ENCODE measurements around the gene PAK1.
A peak's percentile ranks its signal among the peaks of the same experiment; 100 is the strongest.

The PAK1 gene

DNA sequence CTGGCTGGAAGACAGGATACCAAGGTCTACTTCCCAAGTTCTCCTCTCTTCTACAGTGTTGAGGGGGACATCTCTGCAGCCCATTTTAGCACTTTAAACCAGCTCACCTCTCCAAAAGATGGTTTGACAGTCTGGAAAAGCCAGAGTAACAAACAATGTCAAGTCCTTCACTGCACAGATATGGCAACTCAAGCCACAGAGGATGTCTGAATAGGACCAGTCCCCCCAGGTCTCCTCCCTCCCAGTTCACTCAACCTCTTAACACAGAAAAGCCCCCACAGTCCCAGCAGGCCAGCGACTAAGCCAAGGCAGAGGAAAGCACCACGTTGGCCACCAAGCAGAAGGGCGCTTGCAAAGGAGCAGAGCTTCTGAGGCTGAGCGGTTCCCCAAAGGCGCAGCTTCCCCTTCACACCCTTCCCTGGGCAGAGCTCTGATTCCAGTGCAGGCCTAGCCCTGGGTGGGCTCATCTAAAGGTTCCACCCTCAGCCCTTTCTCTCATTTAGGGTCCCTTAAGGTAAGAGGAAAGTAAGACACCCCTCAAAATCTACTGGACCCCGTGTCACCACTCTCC lies 62.7 kb downstream of the PAK1 start:
- no CpG with 5 or more reads among the region's 6 CpGs for WGBS, 2 donors (ENCODE audit: extremely low coverage in 2 of 2, insufficient read length in 2 of 2, insufficient replicate concordance in 1 of 2)
- H3K79me1 ChIP-seq (ENCODE audit: low read depth, low read length), result no peaks in the 10 kb centered on the region
- peaks cover 8 to 13% of the 10 kb centered on the region in 2 donors for H3K4me1 ChIP-seq (ENCODE audit: control insufficient read depth in 2 of 2, insufficient read depth in 1 of 2, low read depth in 1 of 2, low read length in 2 of 2)
- H2BK15ac ChIP-seq (ENCODE audit: low read length), result no peak overlapping the region
- H3K9ac ChIP-seq (ENCODE audit: low read depth, low read length, poor library complexity), result no peak overlapping the region
- peak overlapping the region; percentile 96 for H3K18ac ChIP-seq (ENCODE audit: low read length)
- peak overlapping the region; percentile 68 for H3K4me2 ChIP-seq (ENCODE audit: insufficient read depth, low read length, poor library complexity, severe bottlenecking)
- no peak overlapping the region for H2AK5ac ChIP-seq (ENCODE audit: low read depth, low read length)
- no peak overlapping the region for H3K4ac ChIP-seq (ENCODE audit: low read length)
- no peaks in the 10 kb centered on the region for H3K36me3 ChIP-seq (replicated peaks in 1 of 2; ENCODE audit: control insufficient read depth in 2 of 2, insufficient read depth in 2 of 2, low read length in 2 of 2)
- no peaks in the 10 kb centered on the region for H3K9me3 ChIP-seq (replicated peaks in 1 of 2; ENCODE audit: control insufficient read depth in 2 of 2, insufficient read depth in 1 of 2, low read depth in 1 of 2, low read length in 2 of 2)
- no peak overlapping the region for H3K14ac ChIP-seq (ENCODE audit: low read length)
- H3K23ac ChIP-seq (ENCODE audit: low read depth, low read length, poor library complexity), result no peak overlapping the region
- peak overlapping the region; percentile 59 to 73 for H3K4me3 ChIP-seq (ENCODE audit: low read length in 2 of 2)
- no peak overlapping the region for H2BK12ac ChIP-seq (ENCODE audit: low read length)
- H4K8ac ChIP-seq (ENCODE audit: low read depth, low read length), result no peak overlapping the region
- H2BK120ac ChIP-seq (ENCODE audit: low read depth, low read length), result no peak overlapping the region
- H3K27ac ChIP-seq (replicated peaks; ENCODE audit: low read length), result no peak overlapping the region
- no peak overlapping the region for H2BK5ac ChIP-seq (ENCODE audit: low read length)
- peak overlapping the region; percentile 86 for H2AFZ ChIP-seq (ENCODE audit: low read length)
- DNase-seq (ENCODE audit: low spot score), result no peak
- no peak overlapping the region for H4K91ac ChIP-seq (ENCODE audit: low read depth, low read length, poor library complexity)
- H3K27me3 ChIP-seq (ENCODE audit: control insufficient read depth in 3 of 3, insufficient read depth in 3 of 3, low read depth in 1 of 3, low read length in 3 of 3), result no peaks in the 10 kb centered on the region

DNA sequence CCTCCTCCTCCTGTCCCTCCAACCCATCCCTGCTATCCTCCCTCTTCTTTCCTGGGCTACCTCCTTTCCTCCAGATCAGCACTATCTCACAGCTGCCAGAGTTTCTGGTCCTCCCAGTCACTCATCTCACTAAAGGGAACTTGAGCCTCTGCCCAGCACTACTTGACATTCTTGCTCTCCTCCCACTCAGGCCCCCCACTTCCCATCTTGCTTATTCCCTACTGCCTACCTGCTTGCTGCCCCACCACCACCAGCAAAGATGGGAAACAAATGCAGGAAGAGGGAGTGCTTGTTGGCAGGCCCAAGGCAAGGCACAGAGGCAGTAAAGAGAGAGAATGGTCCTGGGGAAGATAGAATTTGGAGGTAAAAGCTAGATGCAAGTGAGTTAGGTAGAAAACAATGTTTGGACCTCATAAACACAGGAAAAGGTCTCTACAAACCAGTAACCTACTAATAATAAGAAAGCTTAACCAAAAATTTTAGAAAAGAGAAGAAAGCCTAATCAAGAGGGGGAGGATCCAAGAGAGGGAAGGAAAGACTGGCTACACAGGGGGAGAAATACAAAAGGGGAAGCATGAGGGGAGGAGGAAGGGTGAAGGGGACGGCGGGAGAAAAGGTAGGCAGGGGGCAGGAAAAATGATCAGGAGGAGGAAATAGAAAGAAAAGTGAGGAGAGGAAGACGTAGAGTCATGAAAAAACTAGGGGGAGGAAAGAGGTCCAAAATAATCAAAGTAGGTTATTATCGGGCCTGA lies 63.6 kb downstream of the PAK1 start:
- H2BK15ac ChIP-seq (ENCODE audit: low read length), result no peak overlapping the region
- no peak overlapping the region for H4K91ac ChIP-seq (ENCODE audit: low read depth, low read length, poor library complexity)
- H3K9ac ChIP-seq (ENCODE audit: low read depth, low read length, poor library complexity), result no peak overlapping the region
- no CpG with 5 or more reads among the region's 4 CpGs for WGBS, 2 donors (ENCODE audit: extremely low coverage in 2 of 2, insufficient read length in 2 of 2, insufficient replicate concordance in 1 of 2)
- DNase-seq (ENCODE audit: low spot score), result no peak
- H3K23ac ChIP-seq (ENCODE audit: low read depth, low read length, poor library complexity), result no peak overlapping the region
- peaks cover 8 to 13% of the 10 kb centered on the region in 2 donors for H3K4me1 ChIP-seq (ENCODE audit: control insufficient read depth in 2 of 2, insufficient read depth in 1 of 2, low read depth in 1 of 2, low read length in 2 of 2)
- no peak overlapping the region for H3K4me2 ChIP-seq (ENCODE audit: insufficient read depth, low read length, poor library complexity, severe bottlenecking)
- no peak overlapping the region for H2BK120ac ChIP-seq (ENCODE audit: low read depth, low read length)
- no peak overlapping the region for H3K14ac ChIP-seq (ENCODE audit: low read length)
- no peaks in the 10 kb centered on the region for H3K9me3 ChIP-seq (replicated peaks in 1 of 2; ENCODE audit: control insufficient read depth in 2 of 2, insufficient read depth in 1 of 2, low read depth in 1 of 2, low read length in 2 of 2)
- no peak overlapping the region for H4K8ac ChIP-seq (ENCODE audit: low read depth, low read length)
- H2BK5ac ChIP-seq (ENCODE audit: low read length), result no peak overlapping the region
- H3K4me3 ChIP-seq (ENCODE audit: low read length in 2 of 2), result no peak overlapping the region
- H3K4ac ChIP-seq (ENCODE audit: low read length), result no peak overlapping the region
- no peak overlapping the region for H2AK5ac ChIP-seq (ENCODE audit: low read depth, low read length)
- H2AFZ ChIP-seq (ENCODE audit: low read length), result no peak overlapping the region
- H2BK12ac ChIP-seq (ENCODE audit: low read length), result no peak overlapping the region
- H3K18ac ChIP-seq (ENCODE audit: low read length), result no peak overlapping the region
- no peaks in the 10 kb centered on the region for H3K36me3 ChIP-seq (replicated peaks in 1 of 2; ENCODE audit: control insufficient read depth in 2 of 2, insufficient read depth in 2 of 2, low read length in 2 of 2)
- H3K79me1 ChIP-seq (ENCODE audit: low read depth, low read length), result no peaks in the 10 kb centered on the region
- H3K27me3 ChIP-seq (ENCODE audit: control insufficient read depth in 3 of 3, insufficient read depth in 3 of 3, low read depth in 1 of 3, low read length in 3 of 3), result no peaks in the 10 kb centered on the region
- H3K27ac ChIP-seq (replicated peaks; ENCODE audit: low read length), result no peak overlapping the region

DNA sequence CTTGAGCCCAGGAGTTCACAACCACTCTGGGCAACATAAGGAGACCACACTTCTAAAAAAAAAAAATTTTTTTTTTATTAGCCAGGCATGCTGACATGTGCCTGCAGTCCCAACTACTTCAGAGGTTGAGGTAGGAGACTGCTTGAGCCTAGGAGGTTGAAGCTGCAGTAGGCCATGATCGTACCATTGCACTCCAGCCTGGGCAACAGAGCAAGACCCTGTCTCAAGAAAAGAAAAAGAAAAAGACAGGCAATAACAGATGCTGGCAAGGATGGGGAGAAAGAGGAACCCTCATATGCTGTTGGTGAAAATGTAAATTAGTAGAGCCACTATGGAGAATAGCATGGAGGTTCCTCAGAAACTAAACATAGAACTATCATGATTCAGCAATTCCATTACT lies 64.8 kb downstream of the PAK1 start:
- H2BK120ac ChIP-seq (ENCODE audit: low read depth, low read length), result no peak overlapping the region
- no peak overlapping the region for H2AFZ ChIP-seq (ENCODE audit: low read length)
- H2BK15ac ChIP-seq (ENCODE audit: low read length), result no peak overlapping the region
- no peak overlapping the region for H2BK12ac ChIP-seq (ENCODE audit: low read length)
- H3K36me3 ChIP-seq (replicated peaks in 1 of 2; ENCODE audit: control insufficient read depth in 2 of 2, insufficient read depth in 2 of 2, low read length in 2 of 2), result no peaks in the 10 kb centered on the region
- H3K18ac ChIP-seq (ENCODE audit: low read length), result no peak overlapping the region
- no peak overlapping the region for H4K8ac ChIP-seq (ENCODE audit: low read depth, low read length)
- H3K79me1 ChIP-seq (ENCODE audit: low read depth, low read length), result no peaks in the 10 kb centered on the region
- H3K4me2 ChIP-seq (ENCODE audit: insufficient read depth, low read length, poor library complexity, severe bottlenecking), result no peak overlapping the region
- no peak overlapping the region for H3K4me3 ChIP-seq (ENCODE audit: low read length in 2 of 2)
- H3K14ac ChIP-seq (ENCODE audit: low read length), result no peak overlapping the region
- no peak overlapping the region for H3K4ac ChIP-seq (ENCODE audit: low read length)
- H3K23ac ChIP-seq (ENCODE audit: low read depth, low read length, poor library complexity), result no peak overlapping the region
- no peak for DNase-seq (ENCODE audit: low spot score)
- no peaks in the 10 kb centered on the region for H3K9me3 ChIP-seq (replicated peaks in 1 of 2; ENCODE audit: control insufficient read depth in 2 of 2, insufficient read depth in 1 of 2, low read depth in 1 of 2, low read length in 2 of 2)
- H3K4me1 ChIP-seq (ENCODE audit: control insufficient read depth in 2 of 2, insufficient read depth in 1 of 2, low read depth in 1 of 2, low read length in 2 of 2), result peaks cover 8 to 13% of the 10 kb centered on the region in 2 donors
- no peaks in the 10 kb centered on the region for H3K27me3 ChIP-seq (ENCODE audit: control insufficient read depth in 3 of 3, insufficient read depth in 3 of 3, low read depth in 1 of 3, low read length in 3 of 3)
- WGBS, 2 donors (ENCODE audit: extremely low coverage in 2 of 2, insufficient read length in 2 of 2, insufficient replicate concordance in 1 of 2), result no CpG with 5 or more reads among the region's 1 CpG
- no peak overlapping the region for H3K27ac ChIP-seq (replicated peaks; ENCODE audit: low read length)
- H4K91ac ChIP-seq (ENCODE audit: low read depth, low read length, poor library complexity), result no peak overlapping the region
- no peak overlapping the region for H2AK5ac ChIP-seq (ENCODE audit: low read depth, low read length)
- H2BK5ac ChIP-seq (ENCODE audit: low read length), result no peak overlapping the region
- no peak overlapping the region for H3K9ac ChIP-seq (ENCODE audit: low read depth, low read length, poor library complexity)

DNA sequence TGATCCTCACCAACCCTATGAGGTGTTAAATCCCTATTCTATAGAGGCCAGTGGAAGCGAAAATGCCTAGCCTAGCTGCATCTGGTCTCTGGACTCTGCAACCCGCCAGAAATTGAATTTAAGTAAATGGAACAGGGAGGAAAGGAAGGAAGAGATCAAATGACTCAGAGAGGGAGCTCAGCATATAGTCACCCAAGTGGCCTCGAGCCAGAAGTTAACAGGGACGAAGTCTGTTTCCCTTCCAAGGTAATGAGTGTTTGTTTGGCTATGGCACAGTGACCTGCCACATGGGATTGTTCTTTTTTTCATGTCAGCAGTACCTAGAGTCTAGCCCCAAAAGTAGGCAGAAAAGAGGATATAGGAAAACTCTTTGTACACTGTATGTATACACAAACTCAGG lies 66.3 kb downstream of the PAK1 start:
- Histone ChIP-seq H3K14ac (ENCODE audit: low read length) (no peak overlapping the region), H3K18ac (ENCODE audit: low read length) (no peak overlapping the region), H2AK5ac (ENCODE audit: low read depth, low read length) (no peak overlapping the region), H3K23ac (ENCODE audit: low read depth, low read length, poor library complexity) (no peak overlapping the region), H3K9me3 (replicated peaks in 1 of 2; ENCODE audit: control insufficient read depth in 2 of 2, insufficient read depth in 1 of 2, low read depth in 1 of 2, low read length in 2 of 2) (no peaks in the 10 kb centered on the region), H4K91ac (ENCODE audit: low read depth, low read length, poor library complexity) (no peak overlapping the region), H2BK15ac (ENCODE audit: low read length) (no peak overlapping the region), H3K4me3 (ENCODE audit: low read length in 2 of 2) (no peak overlapping the region), H3K4me2 (ENCODE audit: insufficient read depth, low read length, poor library complexity, severe bottlenecking) (no peak overlapping the region), H2AFZ (ENCODE audit: low read length) (no peak overlapping the region), H3K4ac (ENCODE audit: low read length) (no peak overlapping the region), H2BK120ac (ENCODE audit: low read depth, low read length) (no peak overlapping the region), H2BK5ac (ENCODE audit: low read length) (no peak overlapping the region), H3K36me3 (replicated peaks in 1 of 2; ENCODE audit: control insufficient read depth in 2 of 2, insufficient read depth in 2 of 2, low read length in 2 of 2) (no peaks in the 10 kb centered on the region), H4K8ac (ENCODE audit: low read depth, low read length) (no peak overlapping the region), H3K27me3 (ENCODE audit: control insufficient read depth in 3 of 3, insufficient read depth in 3 of 3, low read depth in 1 of 3, low read length in 3 of 3) (no peaks in the 10 kb centered on the region), H3K27ac (replicated peaks; ENCODE audit: low read length) (no peak overlapping the region), H3K4me1 (ENCODE audit: control insufficient read depth in 2 of 2, insufficient read depth in 1 of 2, low read depth in 1 of 2, low read length in 2 of 2) (peaks cover 6 to 13% of the 10 kb centered on the region in 2 donors), H2BK12ac (ENCODE audit: low read length) (no peak overlapping the region), H3K9ac (ENCODE audit: low read depth, low read length, poor library complexity) (no peak overlapping the region), H3K79me1 (ENCODE audit: low read depth, low read length) (no peaks in the 10 kb centered on the region)
- WGBS, 2 donors (ENCODE audit: extremely low coverage in 2 of 2, insufficient read length in 2 of 2, insufficient replicate concordance in 1 of 2), result no CpG with 5 or more reads among the region's 4 CpGs
- DNase-seq (ENCODE audit: low spot score), result no peak

Data from neuronal stem cell (in vitro differentiated cells).